Vagina (tissue), 2 donors: Measurements from ENCODE around the gene PPY. TPM values are rescaled to one million over a fixed set of nuclear protein-coding genes. Genes with fewer than 3 reads are reported as not detected.
"Not testable (repeated sequence)": the region's sequence is repeated elsewhere in the genome, so short reads cannot be mapped to it uniquely, and the experiment has no call there.

ENCODE experiments used
- DNase-seq, 2 donors: peaks; one replicate each; pipeline ENCODE4 v3.0.0-alpha.2; 2017; ENCODE audit errors: extremely low spot score in 2 of 2
- H3K27ac ChIP-seq: fragments of 200-600 bp; sonication (generic); one replicate; pipeline ENCODE4 v1.5.1; 2019
- H3K27me3 ChIP-seq: fragments of 200-600 bp; sonication (generic); one replicate; pipeline ENCODE4 v1.5.1; 2019
- H3K36me3 ChIP-seq, 2 donors: fragments of 200-600 bp; sonication (generic); one replicate each; pipeline ENCODE4 v1.5.1; 2017 to 2019
- H3K4me1 ChIP-seq: fragments of 200-600 bp; sonication (generic); one replicate; pipeline ENCODE4 v1.5.1; 2019
- H3K4me3 ChIP-seq, 2 donors: fragments of 200-600 bp; sonication (generic); 1 replicate in 1 of 2; 2 replicates in 1 of 2; pipeline ENCODE4 v1.5.1; 2016 to 2019
- H3K9me3 ChIP-seq: fragments of 200-600 bp; sonication (generic); one replicate; pipeline ENCODE4 v1.5.1; 2019
- CTCF ChIP-seq, 3 experiments: fragments of 450-650 bp in 2 of 3; fragments of 200-600 bp in 1 of 3; sonication (generic) in 1 of 3; IDR thresholded peaks; one replicate each; pipeline ENCODE4 v1.5.1; 2017 to 2019; ENCODE audit warnings: antibody characterized with exemption in 3 of 3, mild to moderate bottlenecking in 2 of 3, moderate library complexity in 2 of 3
- POLR2A ChIP-seq, 2 donors: fragments of 450-650 bp; IDR thresholded peaks; one replicate each; pipeline ENCODE4 v1.6.1; 2017; ENCODE audit warnings: antibody characterized with exemption in 2 of 2, mild to moderate bottlenecking in 2 of 2, moderate library complexity in 2 of 2
- POLR2AphosphoS5 ChIP-seq, 2 donors: sonication (generic); formaldehyde crosslinking; IDR thresholded peaks; one replicate each; pipeline ENCODE4 v1.9.0; 2017; ENCODE audit warnings: antibody characterized with exemption in 2 of 2, mild to moderate bottlenecking in 2 of 2, low read depth in 1 of 2; ENCODE audit not compliant: insufficient read depth in 1 of 2
- intact Hi-C: fragments of 100-400 bp; cut with DNase I; formaldehyde crosslinking; loops from one replicate; pipeline ENCODE4 v1.15.1; 2023
- total RNA-seq: library from RNA; depleted of rRNA; stranded (reverse); fragments of >200 nt; gene quantifications from one replicate; pipeline ENCODE4 v1.2.3, GENCODE V29; 2016

PPY gene
- total RNA-seq, 1 donor from 2014 or later, result not detected

GRCh38 chr17:43940630-43941029 is 1.6 kb downstream of the PPY start:
- no peak overlapping the region for H3K27ac ChIP-seq

GRCh38 chr17:43939886-43940285 is 2.4 kb downstream of the PPY start:
- Histone ChIP-seq H3K27ac (no peak overlapping the region), H3K4me1 (peaks cover 11% of the 10 kb centered on the region), H3K27me3 (no peaks in the 10 kb centered on the region), H3K9me3 (no peaks in the 10 kb centered on the region), H3K4me3 (no peak overlapping the region), H3K36me3 (no peaks in the 10 kb centered on the region)
- intact Hi-C loops, result loop anchor here (5.0 to 10.0 kb wide), 2 partner anchors 57 to 225 kb away; no protein-coding TSS in a partner anchor
- no peak for TF ChIP-seq CTCF (IDR thresholded peaks at IDR 0.05)
- no peak for TF ChIP-seq POLR2AphosphoS5 (IDR thresholded peaks at IDR 0.05; ENCODE audit: insufficient read depth in 1 of 2, low read depth in 1 of 2)
- no peak for DNase-seq

More at GRCh38 chr17:43940630-43941029, 1.6 kb downstream of the PPY start:
- no peak for DNase-seq
- TF ChIP-seq POLR2AphosphoS5 (IDR thresholded peaks at IDR 0.05; ENCODE audit: insufficient read depth in 1 of 2, low read depth in 1 of 2) (no peak), CTCF (IDR thresholded peaks at IDR 0.05) (no peak), POLR2A (IDR thresholded peaks at IDR 0.05) (no peak)
- intact Hi-C loops, result loop anchor here (5.0 to 10.0 kb wide), 2 partner anchors 57 to 224 kb away; no protein-coding TSS in a partner anchor
- Histone ChIP-seq H3K4me3 (no peak overlapping the region), H3K36me3 (no peaks in the 10 kb centered on the region), H3K9me3 (no peaks in the 10 kb centered on the region), H3K27me3 (no peaks in the 10 kb centered on the region), H3K4me1 (peaks cover 11% of the 10 kb centered on the region)

DNA sequence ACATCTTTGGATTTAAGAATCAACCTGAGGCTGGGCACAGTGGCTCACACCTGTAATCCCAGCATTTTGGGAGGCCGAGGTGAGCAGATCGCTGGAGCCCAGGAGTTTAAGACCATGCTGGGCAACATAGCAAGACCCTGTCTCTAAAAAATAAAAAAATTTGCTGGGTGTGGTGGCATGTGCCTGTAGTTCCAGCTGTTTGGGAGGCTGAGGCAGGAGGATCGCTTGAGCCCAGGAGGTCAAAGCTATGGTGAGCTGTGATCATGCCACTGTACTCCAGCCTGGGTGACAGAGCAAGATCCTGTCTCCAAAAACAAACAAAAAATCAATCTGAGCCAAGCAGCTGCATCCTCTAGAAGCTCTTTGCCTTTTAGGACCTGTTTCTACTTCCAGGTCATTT is 2.8 kb downstream of the PPY start:
- H3K4me1 ChIP-seq, result peaks cover 11% of the 10 kb centered on the region
- H3K4me3 ChIP-seq, H3K27me3 ChIP-seq, H3K9me3 ChIP-seq, H3K27ac ChIP-seq, DNase-seq, intact Hi-C loops, H3K36me3 ChIP-seq: not testable (repeated sequence)

- TF ChIP-seq CTCF (IDR thresholded peaks at IDR 0.05), result no peak
- no peak for TF ChIP-seq POLR2A (IDR thresholded peaks at IDR 0.05)
Observed at GRCh38 chr17:43938838-43939182, 3.5 kb downstream of the PPY start.

GRCh38 chr17:43936434-43936833 is 5.8 kb downstream of the PPY start:
- Histone ChIP-seq H3K9me3 (no peaks in the 10 kb centered on the region), H3K27ac (no peak overlapping the region), H3K4me1 (peaks cover 11% of the 10 kb centered on the region), H3K27me3 (no peaks in the 10 kb centered on the region), H3K4me3 (no peak overlapping the region), H3K36me3 (no peaks in the 10 kb centered on the region)
- DNase-seq, result no peak
- TF ChIP-seq CTCF (IDR thresholded peaks at IDR 0.05) (no peak), POLR2A (IDR thresholded peaks at IDR 0.05) (no peak), POLR2AphosphoS5 (IDR thresholded peaks at IDR 0.05; ENCODE audit: insufficient read depth in 1 of 2, low read depth in 1 of 2) (no peak)
- intact Hi-C loops, result no loop called here

More at GRCh38 chr17:43938838-43939182, 3.5 kb downstream of the PPY start:
- H3K4me1 ChIP-seq, result peaks cover 11% of the 10 kb centered on the region
- no peak overlapping the region for H3K27ac ChIP-seq
- H3K36me3 ChIP-seq, result no peaks in the 10 kb centered on the region
- no peaks in the 10 kb centered on the region for H3K27me3 ChIP-seq
- H3K4me3 ChIP-seq, result no peak overlapping the region
- H3K9me3 ChIP-seq, result no peaks in the 10 kb centered on the region
- no peak for DNase-seq
- intact Hi-C loops, result no loop called here

GRCh38 chr17:43935926-43936261 is 6.4 kb downstream of the PPY start:
- H3K27ac ChIP-seq, result no peak overlapping the region
- TF ChIP-seq CTCF (IDR thresholded peaks at IDR 0.05), result no peak
- TF ChIP-seq POLR2AphosphoS5 (IDR thresholded peaks at IDR 0.05; ENCODE audit: insufficient read depth in 1 of 2, low read depth in 1 of 2), result no peak
- TF ChIP-seq POLR2A (IDR thresholded peaks at IDR 0.05), result no peak
- no peaks in the 10 kb centered on the region for H3K27me3 ChIP-seq
- H3K4me3 ChIP-seq, result no peak overlapping the region
- intact Hi-C loops, result no loop called here
- H3K36me3 ChIP-seq, result no peaks in the 10 kb centered on the region
- no peak for DNase-seq
- no peaks in the 10 kb centered on the region for H3K9me3 ChIP-seq
- peaks cover 11% of the 10 kb centered on the region for H3K4me1 ChIP-seq
